SU-DHL-6 (cell line): ENCODE results near the gene HSP90B1.

Source experiments
- H2AFZ ChIP-seq: fragments of 200-600 bp; sonication (generic); 2 replicates; pipeline ENCODE4 v1.6.1; 2014; ENCODE audit warnings: low read depth, mild to moderate bottlenecking, moderate library complexity, mixed read lengths, antibody characterized with exemption, low read length; ENCODE audit not compliant: severe bottlenecking
- H3F3A ChIP-seq: fragments of 200-600 bp; shearing (Covaris generic); 2 replicates; pipeline ENCODE4 v1.6.0; 2016; ENCODE audit warnings: antibody characterized with exemption, mild to moderate bottlenecking; ENCODE audit not compliant: insufficient read depth
- H3K27ac ChIP-seq: fragments of 200-600 bp; sonication (generic); 2 replicates; pipeline ENCODE4 v1.5.1; 2016; ENCODE audit warnings: low read depth, mild to moderate bottlenecking, low read length, moderate library complexity, mixed read lengths
- H3K27me3 ChIP-seq: fragments of 200-600 bp; sonication (generic), shearing (Covaris generic); 2 replicates; pipeline ENCODE4 v1.6.0; 2014; ENCODE audit warnings: mild to moderate bottlenecking, low read length
- H3K36me3 ChIP-seq: fragments of 200-600 bp; sonication (generic); 2 replicates; pipeline ENCODE4 v1.6.1; 2014; ENCODE audit warnings: mild to moderate bottlenecking, low read length, mixed read lengths
- H3K4me2 ChIP-seq: fragments of 300-600, 200-600 bp; shearing (Covaris generic), sonication (generic); 2 replicates; pipeline ENCODE4 v1.6.0; 2014; ENCODE audit warnings: low read length, low read depth, mild to moderate bottlenecking; ENCODE audit not compliant: poor library complexity, severe bottlenecking
- H3K4me3 ChIP-seq: fragments of 200-600 bp; sonication (generic); 2 replicates; pipeline ENCODE4 v1.5.1; 2014; ENCODE audit warnings: antibody characterized with exemption, low read length, mild to moderate bottlenecking, mixed read lengths; ENCODE audit not compliant: insufficient read depth, poor library complexity, severe bottlenecking
- H3K79me2 ChIP-seq: fragments of 200-600 bp; sonication (generic); 2 replicates; pipeline ENCODE4 v1.6.1; 2014; ENCODE audit warnings: mild to moderate bottlenecking, low read length, moderate library complexity; ENCODE audit not compliant: insufficient read depth
- H3K9ac ChIP-seq: fragments of 200-600 bp; sonication (generic); 2 replicates; pipeline ENCODE4 v1.7.0; 2014; ENCODE audit warnings: mild to moderate bottlenecking, low read length
- H3K9me2 ChIP-seq: fragments of 200-600 bp; sonication (generic); replicated peaks from 2 replicates; pipeline ENCODE4 v1.6.1; 2014; ENCODE audit warnings: low read length; ENCODE audit not compliant: insufficient read depth
- H3K9me3 ChIP-seq: fragments of 200-600 bp; sonication (generic); 2 replicates; pipeline ENCODE4 v1.6.1; 2014; ENCODE audit warnings: low read length, mixed read lengths; ENCODE audit not compliant: insufficient read depth
- H4K20me1 ChIP-seq: fragments of 200-600 bp; sonication (generic); 2 replicates; pipeline ENCODE4 v1.6.1; 2014; ENCODE audit warnings: low read depth, mild to moderate bottlenecking, antibody characterized with exemption, low read length, moderate library complexity, mixed read lengths
- CTCF ChIP-seq: fragments of 200-600 bp; sonication (generic); IDR thresholded peaks from one replicate; pipeline ENCODE4 v1.5.1; 2017; ENCODE audit warnings: antibody characterized with exemption, mild to moderate bottlenecking, low read length, moderate library complexity; ENCODE audit not compliant: insufficient read depth, poor library complexity, severe bottlenecking
- EZH2phosphoT487 ChIP-seq: fragments of 200-600 bp; sonication (generic), shearing (Covaris generic); conservative IDR thresholded peaks from 2 replicates; pipeline ENCODE4 v1.6.1; 2018; ENCODE audit warnings: mild to moderate bottlenecking, antibody characterized with exemption, low read length, moderate library complexity, mixed read lengths

HSP90B1 gene

GRCh38 chr12:103903993-103904392, 26.2 kb upstream of the HSP90B1 start:
- H3K4me2 ChIP-seq, result no peak overlapping the region
- no peak for TF ChIP-seq EZH2phosphoT487

GRCh38 chr12:103905730-103906349, 24.4 kb upstream of the HSP90B1 start:
- H3K9ac ChIP-seq, result no peak overlapping the region

More at GRCh38 chr12:103903993-103904392, 26.2 kb upstream of the HSP90B1 start:
- Histone ChIP-seq H3K9me3 (no peaks in the 10 kb centered on the region), H3K79me2 (no peaks in the 10 kb centered on the region), H3K27ac (no peak overlapping the region), H3K9ac (no peak overlapping the region), H3K9me2 (no peaks in the 10 kb centered on the region), H3K4me3 (no peak overlapping the region), H3F3A (no peaks in the 10 kb centered on the region), H3K27me3 (no peaks in the 10 kb centered on the region), H3K36me3 (no peaks in the 10 kb centered on the region), H4K20me1 (no peaks in the 10 kb centered on the region), H2AFZ (no peak overlapping the region)

GRCh38 chr12:103908246-103908541, 22.0 kb upstream of the HSP90B1 start:
- no peaks in the 10 kb centered on the region for H4K20me1 ChIP-seq
- H3K9ac ChIP-seq, result no peak overlapping the region

More at GRCh38 chr12:103905730-103906349, 24.4 kb upstream of the HSP90B1 start:
- H3K9me2 ChIP-seq, result no peaks in the 10 kb centered on the region
- TF ChIP-seq CTCF (no peak), EZH2phosphoT487 (no peak)
- no peaks in the 10 kb centered on the region for H3F3A ChIP-seq
- H4K20me1 ChIP-seq, result no peaks in the 10 kb centered on the region
- H3K4me3 ChIP-seq, result no peak overlapping the region
- no peaks in the 10 kb centered on the region for H3K36me3 ChIP-seq
- no peaks in the 10 kb centered on the region for H3K27me3 ChIP-seq
- no peak overlapping the region for H3K27ac ChIP-seq
- H2AFZ ChIP-seq, result no peak overlapping the region
- H3K4me2 ChIP-seq, result no peak overlapping the region
- no peaks in the 10 kb centered on the region for H3K9me3 ChIP-seq
- no peaks in the 10 kb centered on the region for H3K79me2 ChIP-seq

More at GRCh38 chr12:103908246-103908541, 22.0 kb upstream of the HSP90B1 start:
- no peaks in the 10 kb centered on the region for H3K9me3 ChIP-seq
- no peak overlapping the region for H3K4me3 ChIP-seq
- no peaks in the 10 kb centered on the region for H3K9me2 ChIP-seq
- H2AFZ ChIP-seq, result no peak overlapping the region
- H3K36me3 ChIP-seq, result no peaks in the 10 kb centered on the region
- H3K79me2 ChIP-seq, result no peaks in the 10 kb centered on the region
- H3K4me2 ChIP-seq, result no peak overlapping the region
- no peak overlapping the region for H3K27ac ChIP-seq
- TF ChIP-seq CTCF (no peak), EZH2phosphoT487 (no peak)
- no peaks in the 10 kb centered on the region for H3K27me3 ChIP-seq
- no peaks in the 10 kb centered on the region for H3F3A ChIP-seq
